HG03097 (cell line): ENCODE results near the gene WDR86.

Source experiments
- ATAC-seq: cut with Tn5 transposase; IDR thresholded peaks from one replicate; pipeline ENCODE4 v1.9.1; 2021; ENCODE audit not compliant: unreplicated experiment, low FRiP score

The WDR86 gene

GRCh38 chr7:151381348-151382078, 28.3 kb downstream of the WDR86 start:
- ATAC-seq = no peak

GRCh38 chr7:151381098-151381347, 28.8 kb downstream of the WDR86 start:
- no peak for ATAC-seq

- ATAC-seq = no peak
Measured at GRCh38 chr7:151380199-151381097, 29.4 kb downstream of the WDR86 start.

GRCh38 chr7:151379534-151380198, 30.2 kb downstream of the WDR86 start:
- no peak for ATAC-seq

- no peak for ATAC-seq
Measured at GRCh38 chr7:151379193-151379520, 30.7 kb downstream of the WDR86 start.

GRCh38 chr7:151378496-151379192, 31.2 kb downstream of the WDR86 start:
- ATAC-seq = no peak

GRCh38 chr7:151378011-151378410, 31.8 kb downstream of the WDR86 start:
- no peak for ATAC-seq

- no peak for ATAC-seq
Measured at GRCh38 chr7:151377406-151377805, 32.4 kb downstream of the WDR86 start.

GRCh38 chr7:151376218-151376902, 33.5 kb downstream of the WDR86 start:
- no peak for ATAC-seq

GRCh38 chr7:151375530-151376217, 34.2 kb downstream of the WDR86 start:
- no peak for ATAC-seq

- ATAC-seq = no peak
Measured at GRCh38 chr7:151374726-151375125, 35.1 kb downstream of the WDR86 start.

- ATAC-seq = no peak
Measured at GRCh38 chr7:151374139-151374538, 35.7 kb downstream of the WDR86 start.

GRCh38 chr7:151373599-151373998, 36.2 kb downstream of the WDR86 start:
- no peak for ATAC-seq

GRCh38 chr7:151372612-151373265, 37.1 kb downstream of the WDR86 start:
- ATAC-seq = no peak

- ATAC-seq = no peak
Measured at GRCh38 chr7:151371266-151371665, 38.6 kb downstream of the WDR86 start.

- peak; percentile 93 for ATAC-seq
Measured at GRCh38 chr7:151368136-151368571, 41.7 kb downstream of the WDR86 start.

- ATAC-seq = no peak
Measured at GRCh38 chr7:151367284-151367683, 42.6 kb downstream of the WDR86 start.

GRCh38 chr7:151366880-151367222, 43.0 kb downstream of the WDR86 start:
- ATAC-seq = no peak

- ATAC-seq = no peak
Measured at GRCh38 chr7:151366166-151366879, 43.5 kb downstream of the WDR86 start.
